Measurements from ENCODE around the gene CPN2. TPM values are rescaled to one million over a fixed set of nuclear protein-coding genes. Genes with fewer than 3 reads are reported as not detected.

The CPN2 gene
- under 1 TPM in 2 of 4 donors, not detected in 2; 0.24 to 0.50 TPM for total RNA-seq

GRCh38 chr3:194351080-194351672 lies at the start of gene CPN2:
CPN2 (minus strand) TSS chr3:194351328; CDS start chr3:194342702, 8,626 bp downstream.
- no peak for TF ChIP-seq CTCF (IDR thresholded peaks at IDR 0.05)
- DNase-seq (ENCODE audit: low spot score), result no peak
- no peak for ATAC-seq (ENCODE audit: low FRiP score)

- DNase-seq (ENCODE audit: low spot score) (no peak), ATAC-seq (ENCODE audit: low FRiP score) (no peak)
- no peak for TF ChIP-seq CTCF (IDR thresholded peaks at IDR 0.05)
Measured at GRCh38 chr3:194399874-194400411, 48.8 kb upstream of the CPN2 start.

GRCh38 chr3:194399166-194399565 lies 48.0 kb upstream of the CPN2 start, which contains the start of gene GP5:
GP5 (minus strand) TSS chr3:194399266; CDS start chr3:194398282, 984 bp downstream.
- no peak for DNase-seq (ENCODE audit: low spot score)
- ATAC-seq (ENCODE audit: low FRiP score), result no peak
- TF ChIP-seq CTCF (IDR thresholded peaks at IDR 0.05), result no peak

GRCh38 chr3:194397757-194398312 lies 46.7 kb upstream of the CPN2 start:
- DNase-seq (ENCODE audit: low spot score) (no peak), ATAC-seq (ENCODE audit: low FRiP score) (no peak)
- TF ChIP-seq CTCF (IDR thresholded peaks at IDR 0.05), result no peak

- ATAC-seq (ENCODE audit: low FRiP score) (peak; percentile 24), DNase-seq (ENCODE audit: low spot score) (no peak)
- no peak for TF ChIP-seq CTCF (IDR thresholded peaks at IDR 0.05)
Measured at GRCh38 chr3:194396859-194397756, 46.0 kb upstream of the CPN2 start.

- ATAC-seq (ENCODE audit: low FRiP score) (peak; percentile 3), DNase-seq (ENCODE audit: low spot score) (no peak)
- TF ChIP-seq CTCF (IDR thresholded peaks at IDR 0.05), result no peak
Measured at GRCh38 chr3:194396539-194396858, 45.4 kb upstream of the CPN2 start.
